ENCODE measurements around the gene RAPGEF4. TPM values are rescaled to one million over a fixed set of nuclear protein-coding genes. Genes with fewer than 3 reads are reported as not detected.

RAPGEF4 gene
- total and polyA plus RNA-seq, 9 of the 15 experiments (the other 6 are each of a cell fraction or from before 2014, with no cell fraction given), result 0.04 to 0.33 (median 0.13) TPM; not detected in 6

DNA sequence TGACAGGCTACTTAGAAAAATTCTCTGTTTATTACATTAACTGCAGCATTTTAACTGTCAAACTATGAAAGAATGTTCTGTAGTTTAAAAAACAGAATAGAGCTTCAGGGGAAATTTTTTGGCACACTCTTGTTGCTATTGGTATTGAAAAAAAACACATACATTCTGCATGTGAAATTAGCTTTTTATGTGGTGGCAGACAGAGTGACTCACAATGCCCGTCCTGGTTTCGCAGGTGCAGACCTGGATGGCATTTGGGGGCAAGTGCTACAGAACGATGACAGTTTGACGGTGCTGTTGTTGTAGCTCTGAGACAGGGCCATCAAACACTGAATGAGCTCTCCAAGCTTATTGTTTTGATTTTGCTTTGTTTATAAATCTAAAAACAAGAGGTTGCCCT, 235.0 kb downstream of the RAPGEF4 start:
- no peaks in the 10 kb centered on the region for H4K20me1 ChIP-seq (replicated peaks; ENCODE audit: control insufficient read depth, insufficient read depth, low read length)
- intact Hi-C loops (cut with micrococcal nuclease), result no loop called here
- no TSS peak for BruUV-seq (replicated peaks)
- no peaks in the 10 kb centered on the region for H3K36me3 ChIP-seq (ENCODE audit: control insufficient read depth, insufficient read depth, low read length)
- TF ChIP-seq ZFPM2 (CRISPR knock-in tag; IDR thresholded peaks at IDR 0.05) (no peak), FOXA3 (CRISPR knock-in tag; conservative IDR thresholded peaks at IDR 0.05 in 1 of 2, IDR thresholded peaks at IDR 0.05 in 1 of 2) (no peak), ZNF696 (CRISPR knock-in tag; conservative IDR thresholded peaks at IDR 0.05) (no peak), SRF (CRISPR knock-in tag; IDR thresholded peaks at IDR 0.05) (no peak), CBX1 (IDR thresholded peaks at IDR 0.05; ENCODE audit: low read depth) (no peak), FOXM1 (IDR thresholded peaks at IDR 0.05; ENCODE audit: low read depth) (no peak), FOXM1 (CRISPR knock-in tag; IDR thresholded peaks at IDR 0.05; ENCODE audit: low read depth) (no peak), ZNF584 (CRISPR knock-in tag; IDR thresholded peaks at IDR 0.05; ENCODE audit: low read depth) (no peak), ZNF699 (CRISPR knock-in tag; IDR thresholded peaks at IDR 0.05; ENCODE audit: insufficient replicate concordance) (no peak), KLF13 (tag; IDR thresholded peaks at IDR 0.05; ENCODE audit: borderline replicate concordance, low read depth) (no peak), ARID3A (IDR thresholded peaks at IDR 0.05; ENCODE audit: borderline replicate concordance, low read depth, low read length) (no peak), SRSF3 (IDR thresholded peaks at IDR 0.05; ENCODE audit: insufficient read depth, low read length) (no peak), PPARD (CRISPR knock-in tag; IDR thresholded peaks at IDR 0.05) (no peak), ZKSCAN3 (CRISPR knock-in tag; IDR thresholded peaks at IDR 0.05) (no peak), EP400 (IDR thresholded peaks at IDR 0.05) (no peak)
- TF ChIP-seq, protein P1, sequence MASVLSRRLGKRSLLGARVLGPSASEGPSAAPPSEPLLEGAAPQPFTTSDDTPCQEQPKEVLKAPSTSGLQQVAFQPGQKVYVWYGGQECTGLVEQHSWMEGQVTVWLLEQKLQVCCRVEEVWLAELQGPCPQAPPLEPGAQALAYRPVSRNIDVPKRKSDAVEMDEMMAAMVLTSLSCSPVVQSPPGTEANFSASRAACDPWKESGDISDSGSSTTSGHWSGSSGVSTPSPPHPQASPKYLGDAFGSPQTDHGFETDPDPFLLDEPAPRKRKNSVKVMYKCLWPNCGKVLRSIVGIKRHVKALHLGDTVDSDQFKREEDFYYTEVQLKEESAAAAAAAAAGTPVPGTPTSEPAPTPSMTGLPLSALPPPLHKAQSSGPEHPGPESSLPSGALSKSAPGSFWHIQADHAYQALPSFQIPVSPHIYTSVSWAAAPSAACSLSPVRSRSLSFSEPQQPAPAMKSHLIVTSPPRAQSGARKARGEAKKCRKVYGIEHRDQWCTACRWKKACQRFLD (CRISPR knock-in tag; IDR thresholded peaks at IDR 0.05), result no peak
- peaks cover 16 to 25% of the 10 kb centered on the region in 2 experiments for H3K27me3 ChIP-seq (ENCODE audit: control insufficient read depth in 2 of 2, insufficient read depth in 2 of 2, low read length in 2 of 2)
- ChIA-PET POLR2A (interaction anchor here (0.6 to 0.7 kb wide), 2 partner anchors 9 to 78 kb away, joined by 3 to 4 read pairs; no protein-coding TSS in a partner anchor), CTCF (ENCODE audit: low intra/inter-chr PET ratio) (interaction anchor here (0.5 kb wide), 1 partner anchor 800 kb away, joined by 3 read pairs; no protein-coding TSS in a partner anchor)
- DNase-seq (ENCODE audit: extremely low read depth in 1 of 4, low spot score in 3 of 4) (no peak), ATAC-seq (no peak), FAIRE-seq (no peak)
- H3K4me2 ChIP-seq (ENCODE audit: insufficient read depth, low read length), result no peak overlapping the region
- in situ Hi-C loops (cut with MboI), result no loop called here
- H3K9ac ChIP-seq (ENCODE audit: insufficient read depth in 1 of 2, low read depth in 2 of 2, low read length in 2 of 2), result no peak overlapping the region
- H2AFZ ChIP-seq (ENCODE audit: low read depth, low read length), result no peak overlapping the region
- H3K4me1 ChIP-seq (replicated peaks in 1 of 2; ENCODE audit: control insufficient read depth in 2 of 2, insufficient read depth in 2 of 2, low read length in 2 of 2), result no peaks in the 10 kb centered on the region
- WGBS (ENCODE audit: insufficient coverage, low coverage, missing lambda C conversion rate), result 0% methylated on average over 4 of the region's 4 CpGs
- no peaks in the 10 kb centered on the region for H3K9me1 ChIP-seq (ENCODE audit: control insufficient read depth, insufficient read depth, low read length)
- H3K4me3 ChIP-seq, result no peak overlapping the region
- no peak overlapping the region for H3K27ac ChIP-seq (ENCODE audit: extremely low read depth, low read depth, low read length)
- no peaks in the 10 kb centered on the region for H3K9me3 ChIP-seq (replicated peaks; ENCODE audit: control insufficient read depth, insufficient read depth, low read depth, low read length)
- H3K79me2 ChIP-seq (ENCODE audit: control insufficient read depth, insufficient read depth, low read length), result no peaks in the 10 kb centered on the region

Data from K562 (cell line).